T follicular helper cell (primary cell): ENCODE measurements around the gene RAPGEF5.

Experiments
- DNase-seq: peaks from one replicate; pipeline ENCODE4 v3.0.0-alpha.2; 2020; ENCODE audit warnings: low read depth

RAPGEF5 gene

DNA sequence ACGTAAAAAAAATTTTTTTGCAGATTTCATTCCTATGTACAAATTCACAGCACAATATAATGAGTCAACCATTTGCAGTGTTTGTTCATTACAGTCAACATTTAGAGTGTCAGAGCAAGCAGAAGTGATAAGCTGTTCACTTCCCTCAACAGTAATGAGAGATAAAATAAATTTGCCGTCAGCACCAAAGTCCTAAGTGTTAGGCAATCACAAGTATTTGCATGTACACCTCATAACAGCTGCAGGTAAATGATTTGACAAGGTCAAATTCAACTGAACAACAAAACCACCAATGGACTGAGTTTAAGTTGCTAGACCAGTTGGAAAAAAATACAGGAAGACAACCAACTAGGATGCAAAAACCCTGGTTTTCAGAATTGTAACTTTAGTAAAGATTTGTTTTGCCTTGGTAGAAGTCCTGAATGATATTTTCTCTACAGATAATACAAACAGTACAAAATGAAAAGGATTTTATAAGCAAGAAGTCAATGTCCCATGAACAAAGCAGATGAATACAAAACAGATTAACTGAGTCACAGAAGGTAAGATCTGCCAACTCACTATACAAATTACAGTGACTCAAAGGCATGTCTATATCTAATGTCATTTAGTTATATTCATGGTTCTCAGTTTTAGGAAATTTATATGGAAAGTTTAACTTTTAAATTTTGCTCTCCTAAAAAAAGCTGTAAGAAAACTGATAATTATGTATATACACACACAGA is 10.4 kb downstream of the RAPGEF5 start:
- DNase-seq: no peak

DNA sequence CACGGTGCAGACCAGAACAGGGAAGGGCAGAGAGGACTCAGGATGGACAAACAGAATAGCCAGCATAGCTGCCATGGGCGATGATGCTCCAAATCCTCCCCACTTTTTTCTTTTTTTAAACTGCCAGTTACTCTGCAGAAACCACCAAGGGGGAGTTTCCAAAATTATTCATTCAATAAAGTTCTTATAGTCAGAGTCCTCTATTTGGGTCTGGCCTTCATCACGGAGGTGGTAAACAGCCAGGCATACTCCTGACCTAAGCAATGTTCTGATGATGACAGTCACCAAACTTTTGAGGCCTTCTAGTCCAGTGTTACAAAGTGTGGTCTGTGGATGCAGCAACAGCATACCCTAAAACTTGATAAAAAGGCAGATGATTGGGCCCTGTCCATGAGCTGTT is 12.3 kb downstream of the RAPGEF5 start:
- no peak for DNase-seq

DNA sequence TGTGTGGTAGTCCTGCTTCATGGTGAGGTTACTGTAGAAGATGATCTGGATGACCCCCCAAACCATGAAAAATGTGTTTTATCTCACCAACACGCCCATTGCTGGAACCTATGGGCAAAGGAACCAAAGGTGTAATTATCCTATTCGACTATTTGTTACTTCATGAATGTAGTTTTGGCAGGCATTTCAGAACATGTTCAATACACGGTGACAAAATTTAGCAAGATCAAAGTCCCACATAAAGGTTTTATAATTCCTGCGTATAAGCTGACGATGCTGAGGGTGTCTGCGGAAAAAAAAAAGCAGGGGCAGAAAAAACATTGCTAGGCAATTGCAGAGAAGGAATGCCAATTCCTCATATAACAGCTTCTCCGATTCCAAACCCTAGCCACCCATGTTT is 13.3 kb downstream of the RAPGEF5 start:
- DNase-seq: no peak

DNA sequence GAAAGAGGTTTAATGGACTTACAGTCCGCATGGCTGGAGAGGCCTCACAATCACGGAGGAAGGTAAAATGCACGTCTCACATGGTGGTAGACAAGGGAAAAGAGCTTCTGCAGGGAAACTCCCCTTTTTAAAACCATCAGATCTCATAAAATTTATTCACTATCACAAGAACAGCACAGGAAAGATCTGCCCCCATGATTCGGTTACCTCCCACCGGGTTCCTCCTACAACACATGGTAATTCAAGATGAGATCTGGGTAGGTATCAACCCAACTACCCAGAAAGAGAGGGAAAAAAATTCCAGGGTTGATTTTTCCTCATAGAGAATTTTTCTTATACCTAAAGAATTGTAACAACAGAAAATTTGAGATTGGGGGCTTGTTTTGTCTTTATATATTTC is 13.9 kb downstream of the RAPGEF5 start:
- DNase-seq: no peak

DNA sequence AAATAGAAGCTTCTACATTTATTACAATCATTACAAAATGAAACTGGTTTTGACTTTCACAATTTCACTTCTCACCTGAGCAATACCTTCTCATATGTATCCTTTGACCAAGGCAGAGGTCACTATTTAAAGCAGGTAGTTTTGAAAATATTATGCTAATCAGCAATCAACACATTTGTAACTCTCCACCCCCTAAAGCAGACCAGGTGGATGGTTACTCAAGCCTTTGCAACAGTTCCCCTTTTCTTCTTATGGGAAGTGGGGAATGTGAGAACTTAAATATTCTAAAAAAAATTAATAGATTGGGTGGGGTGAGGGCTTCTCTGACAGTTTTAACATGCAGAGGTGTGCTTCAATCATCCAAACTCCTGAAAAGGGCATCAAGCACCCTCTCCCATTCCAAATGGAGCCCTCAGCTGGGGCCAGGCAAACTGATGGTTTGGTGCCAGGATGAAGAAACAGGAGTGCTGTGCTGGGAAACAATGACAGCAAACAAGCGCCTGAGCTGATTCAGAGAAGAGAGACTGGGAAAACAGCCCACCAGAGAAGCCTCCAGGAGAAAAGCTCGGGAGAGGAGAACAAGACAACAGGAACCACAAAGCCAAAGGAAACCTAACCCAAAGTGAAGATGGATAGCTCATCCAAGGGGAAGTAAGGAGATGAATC is 17.1 kb downstream of the RAPGEF5 start:
- DNase-seq: no peak

DNA sequence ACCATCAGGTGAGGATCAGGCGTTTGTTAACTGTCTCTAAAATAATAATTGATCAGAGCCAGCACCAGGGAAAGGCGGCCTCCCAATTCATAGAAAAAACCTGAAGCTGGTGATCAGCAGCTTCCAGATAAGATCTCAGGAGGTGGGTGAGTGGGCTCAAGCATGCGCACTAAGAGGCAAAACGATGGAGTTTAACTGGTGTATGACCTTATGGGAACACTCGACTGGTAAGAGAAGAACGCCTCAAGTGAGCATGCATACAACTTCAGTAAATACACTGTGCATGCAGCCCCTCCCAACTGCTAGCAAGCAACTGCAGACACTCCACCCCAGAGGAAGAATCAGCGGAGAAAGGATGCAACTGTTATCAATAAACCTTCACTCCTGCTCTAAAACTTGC is 18.1 kb downstream of the RAPGEF5 start:
- no peak for DNase-seq

DNA sequence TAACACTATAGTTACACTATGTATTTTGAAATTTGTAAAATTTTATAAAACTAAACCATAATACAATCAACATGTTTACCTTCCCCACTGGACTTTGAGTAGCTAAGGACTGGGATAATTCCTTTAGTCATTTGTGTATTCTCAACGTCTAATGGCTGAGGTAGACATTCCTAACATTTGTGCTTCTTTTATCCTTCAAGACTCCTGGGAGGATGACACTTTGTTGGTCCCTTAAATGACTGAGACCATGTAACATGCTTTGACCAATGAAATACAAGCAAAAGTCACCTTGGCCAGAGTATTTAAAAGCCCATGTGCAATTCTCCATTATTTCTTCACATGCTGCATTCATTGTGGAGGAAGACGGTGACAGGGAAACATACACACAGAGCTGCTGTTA is 18.5 kb downstream of the RAPGEF5 start:
- no peak for DNase-seq

DNA sequence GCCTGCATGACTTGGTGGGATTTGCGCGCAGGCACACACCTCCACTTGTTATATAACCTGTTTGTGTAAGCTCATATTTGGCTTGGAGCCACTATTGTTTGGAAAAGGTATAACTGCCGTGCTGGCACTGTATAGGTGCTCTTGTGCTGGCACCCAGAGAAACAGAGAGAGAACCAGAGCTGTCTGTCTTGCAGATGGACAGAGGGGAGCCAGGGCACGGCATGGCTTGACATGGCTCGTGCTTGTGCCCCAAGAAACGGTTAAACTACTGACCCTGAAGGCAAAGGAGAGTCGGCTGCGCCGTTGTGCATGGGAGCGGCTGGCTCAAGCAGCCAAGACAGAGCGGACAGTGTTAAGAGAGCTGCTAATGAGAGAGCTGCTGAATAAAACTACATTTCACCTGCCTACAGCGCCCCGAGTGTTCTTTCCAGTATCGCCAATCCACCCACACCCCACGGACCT is 23.2 kb downstream of the RAPGEF5 start:
- DNase-seq: no peak

DNA sequence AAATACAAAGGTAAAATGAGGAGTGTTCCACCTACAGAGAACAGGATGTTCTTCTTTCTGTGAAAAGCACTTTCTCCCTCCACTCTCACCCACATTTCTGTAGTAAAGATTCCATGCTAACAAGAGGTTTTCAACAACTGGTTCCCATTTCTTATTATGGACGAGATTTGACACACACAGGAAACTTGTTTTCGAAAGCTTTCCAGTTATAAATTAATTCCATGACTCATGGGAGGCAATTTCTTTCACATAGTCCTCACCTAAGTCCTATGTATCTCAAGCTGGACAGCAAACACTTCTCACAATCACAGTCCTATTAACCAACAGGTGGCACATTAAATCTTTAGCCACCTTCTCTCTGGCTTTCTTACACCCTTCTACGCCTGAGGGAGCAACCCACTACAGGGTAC is 24.5 kb downstream of the RAPGEF5 start:
- DNase-seq: no peak

DNA sequence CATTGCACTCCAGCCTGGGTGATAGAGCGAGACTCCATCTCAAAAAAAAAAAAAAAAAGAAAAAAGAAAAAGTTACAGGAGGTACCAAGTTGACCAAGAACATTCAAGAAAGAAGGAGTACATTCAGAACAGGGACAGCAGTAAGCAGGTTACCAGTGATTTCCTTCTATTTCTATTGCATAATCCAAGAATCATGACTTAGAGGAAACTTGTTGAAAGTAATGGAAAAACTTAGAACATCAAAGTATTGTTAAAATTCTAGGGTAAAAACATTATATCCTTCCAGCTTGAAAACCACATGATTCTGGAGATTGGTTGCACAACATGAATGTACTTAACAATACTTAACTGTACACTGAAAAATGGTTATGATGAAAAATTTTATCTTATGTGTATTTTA is 25.2 kb downstream of the RAPGEF5 start:
- DNase-seq: no peak

DNA sequence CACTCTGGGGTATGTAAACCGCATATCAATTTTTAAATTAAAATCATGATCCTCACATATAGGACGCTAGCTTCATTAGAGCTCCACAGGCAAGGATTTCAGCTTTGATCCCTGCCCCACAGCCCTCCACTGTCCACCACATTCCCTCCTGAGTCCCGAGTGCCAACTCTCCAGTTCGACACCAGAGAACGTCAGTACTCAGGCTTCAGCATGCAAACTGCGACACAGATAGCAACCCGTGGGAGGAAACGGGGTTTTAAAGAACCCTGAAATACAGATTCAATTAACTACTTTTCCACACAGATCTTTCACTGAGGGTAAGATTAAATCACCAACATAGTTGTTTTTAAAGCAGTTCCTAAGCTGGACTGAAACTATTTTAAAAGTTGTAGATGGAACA is 26.1 kb downstream of the RAPGEF5 start:
- DNase-seq: no peak

DNA sequence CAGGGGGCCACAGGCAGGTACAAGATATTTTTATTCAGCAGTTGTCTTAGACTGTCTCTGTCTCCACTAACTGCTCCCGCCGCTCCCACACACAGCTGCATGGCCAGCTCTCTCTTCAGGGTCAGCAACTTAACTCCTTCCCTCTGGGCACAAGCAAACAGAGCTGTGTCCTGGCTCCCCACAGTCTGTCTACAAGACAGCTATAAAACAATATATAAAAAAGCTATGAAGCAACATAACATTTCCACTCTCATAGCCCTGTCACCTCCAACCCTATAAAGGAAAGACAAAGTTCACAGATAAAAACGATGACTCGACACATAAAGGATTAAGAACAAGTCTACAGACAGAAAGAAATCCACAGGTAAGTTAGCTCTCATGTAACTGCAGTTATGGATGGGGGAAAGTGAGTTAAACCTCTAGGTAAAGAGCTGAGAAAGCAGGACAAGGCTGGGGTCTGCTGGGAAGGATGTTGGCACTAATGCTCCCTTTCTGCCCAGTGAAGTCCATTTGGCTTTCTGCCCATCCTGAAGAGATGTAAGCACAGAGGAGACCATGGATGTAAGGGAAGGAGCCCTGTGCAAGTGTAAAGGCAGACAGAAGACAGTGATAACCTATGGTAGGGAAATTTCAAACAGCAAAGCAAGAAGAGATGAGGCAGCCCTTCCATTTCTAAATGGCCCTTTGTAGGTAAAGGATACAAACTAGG is 27.0 kb downstream of the RAPGEF5 start:
- no peak for DNase-seq

DNA sequence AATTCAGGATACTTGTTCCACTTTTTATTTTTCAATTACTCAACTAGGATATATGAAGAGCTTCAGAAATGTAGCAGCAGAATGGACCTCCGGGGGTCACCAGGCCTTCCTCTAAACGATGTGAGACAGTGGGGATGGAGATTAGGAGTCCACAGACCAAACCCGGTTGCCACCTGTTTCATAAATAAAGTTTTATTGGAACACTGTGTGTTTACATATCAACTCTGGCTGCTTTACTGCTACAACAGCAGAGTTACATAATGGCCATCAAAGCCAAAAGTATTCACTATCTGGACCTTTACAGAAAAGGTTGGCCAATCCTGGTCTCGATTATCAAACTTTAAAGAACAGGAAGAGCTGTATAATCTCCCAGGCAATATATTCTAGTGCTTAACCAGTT is 30.8 kb downstream of the RAPGEF5 start:
- DNase-seq: no peak

DNA sequence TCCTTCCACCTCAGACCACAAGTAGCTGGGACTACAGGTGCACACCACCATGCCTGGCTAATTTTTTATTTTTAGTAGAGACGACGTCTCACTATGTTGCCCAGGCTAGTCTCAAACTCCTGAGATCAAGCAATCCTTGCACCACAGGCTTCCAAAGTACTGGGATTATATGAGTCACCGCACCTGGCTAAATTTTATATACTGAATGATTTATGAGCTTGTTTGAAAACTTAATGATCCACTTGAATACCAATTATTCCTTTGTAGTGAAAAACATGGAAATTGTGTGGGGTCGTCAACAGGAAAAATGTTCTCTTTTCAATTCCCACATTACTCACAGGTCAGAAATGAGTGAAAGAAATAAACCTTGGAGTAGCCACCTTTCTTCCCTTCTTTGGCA is 31.3 kb downstream of the RAPGEF5 start:
- DNase-seq: no peak

DNA sequence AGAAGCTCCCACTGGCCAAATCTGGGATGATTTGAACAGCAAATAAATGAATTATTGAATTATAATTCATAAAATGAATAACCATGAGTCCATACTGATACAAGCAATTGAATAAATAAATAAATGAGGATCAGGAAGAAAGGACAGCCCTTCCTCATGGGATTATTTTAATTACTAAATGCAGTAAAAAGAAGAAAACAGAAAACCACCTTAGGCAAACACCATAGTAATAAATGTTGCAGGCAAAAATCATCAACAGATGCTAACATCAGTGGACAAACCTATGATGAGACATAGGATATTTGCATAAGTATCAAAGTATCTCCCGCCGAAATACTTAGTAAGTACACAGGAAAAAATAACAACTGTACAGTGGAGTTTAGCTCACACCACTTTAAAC is 33.2 kb downstream of the RAPGEF5 start:
- DNase-seq: no peak

DNA sequence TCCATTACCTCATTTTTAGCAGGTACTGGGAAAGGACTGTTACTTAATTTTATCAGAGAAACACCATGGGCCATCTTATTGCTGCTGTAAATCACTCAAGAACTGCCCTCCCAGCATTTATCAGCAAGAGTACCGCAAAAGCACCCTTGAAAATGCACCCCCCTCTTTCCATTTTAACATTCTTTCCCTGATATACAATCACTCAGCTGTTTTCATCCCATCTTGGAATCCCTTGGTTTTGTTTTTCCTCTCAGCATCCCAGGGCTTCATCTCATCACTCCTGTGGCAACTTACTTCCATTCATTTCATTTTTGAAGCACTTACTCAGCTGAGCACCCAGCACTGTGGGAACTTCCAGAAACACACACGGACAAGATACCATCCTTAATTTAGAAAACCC is 36.5 kb downstream of the RAPGEF5 start:
- no peak for DNase-seq

DNA sequence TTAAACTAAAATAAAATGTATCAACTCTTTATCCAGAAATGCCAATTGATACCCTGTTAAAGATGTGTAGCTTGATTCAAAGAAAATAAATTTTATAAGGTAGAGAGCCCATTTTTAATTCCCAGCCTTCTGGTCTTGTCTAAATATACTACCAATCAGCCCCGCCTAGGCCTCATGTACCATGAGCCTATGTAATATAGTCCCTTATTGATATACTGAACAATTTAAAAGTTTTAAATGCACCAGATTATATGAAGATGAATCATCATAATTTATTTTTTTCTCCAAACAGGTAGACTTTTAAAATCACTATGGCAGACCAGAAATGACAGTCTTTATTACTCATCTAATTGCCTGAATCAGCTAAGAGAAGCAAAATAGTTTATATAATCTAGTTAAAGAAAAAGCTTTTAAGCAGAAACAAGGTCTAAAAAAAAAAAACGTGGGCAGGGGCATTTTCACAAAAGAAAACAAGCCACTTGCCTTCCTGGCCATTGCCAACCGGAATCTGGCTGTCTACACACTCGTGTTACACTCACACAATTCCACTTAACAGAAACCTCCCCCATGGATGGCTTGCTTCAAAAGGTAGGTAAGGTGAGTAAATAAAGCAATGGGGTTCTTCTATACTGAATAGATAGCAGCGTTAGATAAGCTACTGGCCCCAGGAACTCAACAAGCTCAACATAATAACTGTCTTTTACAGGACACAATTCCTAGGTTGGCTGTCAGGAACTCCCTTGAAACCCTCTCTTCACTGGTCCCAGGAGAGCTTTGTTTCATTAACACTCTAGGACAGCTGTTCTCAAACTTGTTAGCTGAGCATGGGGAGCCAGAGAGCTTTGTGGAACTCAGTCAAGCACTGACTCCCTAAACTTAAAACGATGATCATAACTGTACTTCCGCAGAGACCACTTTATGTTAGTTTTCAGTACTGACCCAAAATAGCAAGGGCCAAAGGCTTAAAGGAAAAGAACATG is 37.2 kb downstream of the RAPGEF5 start:
- DNase-seq: no peak

DNA sequence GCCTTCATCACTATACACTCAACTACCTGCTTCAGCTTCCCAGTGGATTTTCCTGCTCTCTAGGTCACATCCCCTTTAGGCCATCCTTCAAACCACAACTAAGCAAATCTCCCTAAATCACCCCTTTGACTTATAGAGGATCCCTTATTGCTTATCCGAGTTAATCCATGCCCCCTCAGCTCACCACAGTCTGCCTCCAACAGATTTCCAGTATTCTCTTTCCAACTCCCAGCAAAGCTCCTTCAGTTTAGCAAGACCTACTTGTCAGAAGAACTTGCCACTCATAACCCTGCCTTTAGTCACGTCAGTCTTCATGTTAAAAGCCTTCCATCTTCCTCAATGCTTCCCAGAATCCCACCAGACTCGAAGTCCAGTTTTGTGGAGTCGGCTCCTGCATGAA is 38.6 kb downstream of the RAPGEF5 start:
- DNase-seq: no peak

DNA sequence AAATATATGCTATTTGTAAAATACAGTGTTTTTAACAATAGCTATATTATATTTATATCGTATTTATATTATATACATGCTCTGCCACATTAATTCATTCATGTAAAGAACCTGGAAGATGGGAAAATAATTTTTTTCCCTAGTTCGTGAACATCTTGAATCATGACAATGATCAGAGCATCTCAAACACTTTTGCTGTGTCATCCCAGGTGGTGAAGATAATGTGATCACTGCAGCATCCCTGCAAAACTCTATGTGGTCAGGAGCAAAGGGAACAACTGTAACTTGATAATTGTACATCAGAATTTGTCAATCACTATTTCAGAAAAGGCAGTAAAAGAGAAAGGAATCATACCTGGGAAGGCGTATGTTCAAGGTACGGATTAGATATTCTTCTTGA is 39.3 kb downstream of the RAPGEF5 start:
- no peak for DNase-seq

DNA sequence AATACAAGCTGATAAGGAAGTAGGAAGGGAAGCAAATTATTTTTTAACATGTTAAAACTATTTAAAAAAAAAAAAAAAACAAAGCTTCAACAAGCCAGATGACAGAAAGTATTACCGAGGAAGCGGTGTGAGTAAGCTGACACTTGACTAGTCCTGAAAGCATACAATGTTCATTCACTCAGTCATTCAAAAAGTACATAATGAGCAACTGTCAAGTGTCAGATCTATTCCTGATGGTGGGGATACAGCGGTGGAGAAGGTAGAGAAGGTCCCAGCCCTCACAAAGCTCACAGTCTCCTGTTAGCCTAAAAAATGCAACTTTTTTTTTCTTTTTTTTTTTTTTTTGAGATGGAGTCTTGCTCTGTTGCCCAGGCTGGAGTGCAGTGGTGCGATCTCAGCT is 40.0 kb downstream of the RAPGEF5 start:
- DNase-seq: no peak

DNA sequence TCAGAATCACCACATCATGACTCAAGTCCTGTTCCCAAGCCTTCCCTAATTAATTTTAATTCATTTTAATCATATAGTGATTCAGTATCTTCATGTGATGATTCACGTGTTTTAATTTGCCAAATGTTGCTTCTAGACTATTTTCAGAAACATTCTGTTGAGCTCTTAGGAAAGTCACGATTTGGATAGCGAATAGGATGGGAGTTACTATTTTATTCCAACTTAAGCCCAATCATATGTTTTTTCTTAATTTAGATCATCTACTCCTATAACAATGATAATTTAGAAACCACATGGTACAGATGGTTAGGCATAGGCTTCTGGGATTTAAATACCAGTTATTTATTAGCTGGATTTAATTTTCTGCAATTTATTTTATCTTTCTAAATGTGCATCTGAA is 49.1 kb downstream of the RAPGEF5 start:
- no peak for DNase-seq

DNA sequence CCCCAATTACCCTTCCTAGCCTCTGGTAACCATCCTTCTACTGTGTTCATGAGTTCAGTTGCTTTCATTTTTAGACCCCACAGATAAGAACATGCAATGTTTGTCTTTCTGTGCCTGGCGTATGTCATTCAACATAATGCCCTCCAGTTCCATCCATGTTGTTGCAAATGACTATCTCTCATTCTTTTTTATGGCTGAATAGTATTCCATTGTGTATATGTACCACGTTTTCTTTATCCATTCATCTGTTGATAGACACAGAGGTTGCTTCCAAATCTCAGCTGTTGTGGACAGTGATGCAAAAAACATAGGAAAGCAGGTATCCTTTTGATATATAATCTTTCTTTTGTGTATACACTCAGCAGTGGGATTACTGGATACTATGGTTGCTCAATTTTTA is 51.2 kb downstream of the RAPGEF5 start:
- DNase-seq: no peak
